WTC11 (cell line): ENCODE measurements around the gene ARL6IP5.

Experiments
- ELF4 ChIP-seq: sonication (generic); formaldehyde crosslinking; IDR thresholded peaks from 2 replicates; pipeline ENCODE4 v1.8.1; 2022; ENCODE audit warnings: low read depth, mild to moderate bottlenecking, moderate library complexity, missing genetic modification reagents
- ZNF423 ChIP-seq: fragments of 250-450 bp; sonication (Bioruptor Pico); IDR thresholded peaks from 2 replicates; pipeline ENCODE4 v2.1.2; 2022; ENCODE audit warnings: mild to moderate bottlenecking, moderate library complexity
- TF ChIP-seq, protein P1 (sequence below): fragments of 200-600 bp; IDR thresholded peaks from 2 replicates; pipeline ENCODE4 v1.8.0; 2022; ENCODE audit warnings: antibody characterized with exemption

DNA sequence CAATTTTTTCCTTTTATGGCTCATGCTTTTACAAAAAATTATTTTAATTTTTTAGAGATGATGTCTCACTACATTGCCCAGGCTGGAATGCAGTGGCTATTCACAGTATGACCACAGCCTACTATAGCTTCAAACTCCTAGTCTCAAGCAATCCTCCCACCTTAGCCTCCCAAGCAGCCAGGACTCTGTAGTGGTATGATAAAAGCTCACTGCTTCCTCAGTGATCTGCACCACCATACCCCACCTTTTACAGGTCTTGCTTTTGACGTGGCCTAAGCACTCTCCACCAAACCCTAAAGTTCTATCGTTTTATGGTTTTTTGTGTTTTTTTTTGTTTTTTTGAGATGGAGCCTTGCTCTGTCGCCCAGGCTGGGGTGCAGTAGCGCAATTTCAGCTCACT is 18.6 kb upstream of the ARL6IP5 start:
- TF ChIP-seq ELF4 (no peak), ZNF423 (CRISPR knock-in tag) (no peak)
- TF ChIP-seq, protein P1, sequence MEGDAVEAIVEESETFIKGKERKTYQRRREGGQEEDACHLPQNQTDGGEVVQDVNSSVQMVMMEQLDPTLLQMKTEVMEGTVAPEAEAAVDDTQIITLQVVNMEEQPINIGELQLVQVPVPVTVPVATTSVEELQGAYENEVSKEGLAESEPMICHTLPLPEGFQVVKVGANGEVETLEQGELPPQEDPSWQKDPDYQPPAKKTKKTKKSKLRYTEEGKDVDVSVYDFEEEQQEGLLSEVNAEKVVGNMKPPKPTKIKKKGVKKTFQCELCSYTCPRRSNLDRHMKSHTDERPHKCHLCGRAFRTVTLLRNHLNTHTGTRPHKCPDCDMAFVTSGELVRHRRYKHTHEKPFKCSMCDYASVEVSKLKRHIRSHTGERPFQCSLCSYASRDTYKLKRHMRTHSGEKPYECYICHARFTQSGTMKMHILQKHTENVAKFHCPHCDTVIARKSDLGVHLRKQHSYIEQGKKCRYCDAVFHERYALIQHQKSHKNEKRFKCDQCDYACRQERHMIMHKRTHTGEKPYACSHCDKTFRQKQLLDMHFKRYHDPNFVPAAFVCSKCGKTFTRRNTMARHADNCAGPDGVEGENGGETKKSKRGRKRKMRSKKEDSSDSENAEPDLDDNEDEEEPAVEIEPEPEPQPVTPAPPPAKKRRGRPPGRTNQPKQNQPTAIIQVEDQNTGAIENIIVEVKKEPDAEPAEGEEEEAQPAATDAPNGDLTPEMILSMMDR: no peak
